Amygdala (tissue), 56 donors: ENCODE measurements around the gene OTOL1.

Experiments used
- DNase-seq, 56 donors: peaks; one replicate each; lab custom pipeline; 2025; lab: John Stamatoyannopoulos, UW

Gene OTOL1

DNA sequence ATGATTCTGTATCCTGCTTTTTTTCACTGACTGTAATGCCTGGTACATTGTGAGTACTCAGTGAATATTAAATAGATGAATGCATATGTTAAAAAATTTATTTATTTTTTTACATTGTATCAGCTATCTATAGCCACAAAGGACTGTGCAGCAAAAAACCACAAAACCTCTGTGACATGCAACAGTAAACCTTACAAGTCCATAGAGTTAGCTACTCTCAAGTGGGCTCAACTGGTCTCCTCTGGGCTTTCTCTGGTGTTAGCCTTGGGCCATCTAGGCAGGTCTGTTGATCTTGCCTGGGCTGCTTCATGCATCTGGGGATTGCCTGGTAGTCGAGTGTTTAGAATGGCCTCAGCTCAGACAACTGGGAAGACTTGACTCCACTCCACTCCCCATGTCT, 35.3 kb downstream of the OTOL1 start:
- DNase-seq = no peak

DNA sequence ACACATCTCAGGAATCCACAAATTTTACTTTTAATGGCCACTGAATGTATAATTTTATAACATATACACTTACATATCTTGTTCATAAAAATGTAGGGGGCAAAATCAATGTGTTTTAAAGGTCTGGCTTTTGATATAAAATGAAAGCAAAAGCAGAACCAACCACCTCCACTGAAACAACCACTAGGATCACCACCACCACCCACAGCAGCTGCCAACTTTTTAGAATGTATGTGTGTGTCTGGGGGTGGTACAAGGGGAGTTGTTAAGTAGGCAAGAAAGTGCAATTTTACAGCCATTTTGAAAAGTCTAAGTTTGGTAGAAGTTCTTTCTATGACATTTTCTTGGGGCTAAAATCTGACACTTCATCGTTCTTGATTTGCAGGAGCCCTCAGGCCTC, 44.0 kb downstream of the OTOL1 start:
- DNase-seq = no peak

GRCh38 chr3:161545824-161546223, 49.2 kb downstream of the OTOL1 start:
- DNase-seq = no peak

DNA sequence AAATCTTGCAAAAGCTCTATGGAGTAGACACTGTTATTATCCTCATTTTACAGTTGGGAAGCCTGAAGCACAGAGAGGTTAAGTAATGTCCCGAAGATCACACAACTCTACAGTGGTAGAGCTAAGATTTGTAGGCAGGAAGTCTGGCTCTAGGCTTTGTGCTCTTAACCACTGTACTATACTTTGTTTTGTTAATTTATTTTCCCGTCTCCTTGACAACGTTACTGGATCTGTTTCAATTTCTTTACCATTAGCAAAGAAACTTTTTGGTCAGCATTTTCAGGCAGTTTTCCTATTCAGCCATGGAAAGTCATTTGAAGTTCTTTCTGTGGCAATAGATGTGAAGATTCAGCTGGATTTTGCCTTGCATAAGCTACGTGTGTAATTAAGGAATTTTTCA, 51.7 kb downstream of the OTOL1 start:
- DNase-seq = no peak

- DNase-seq = no peak
Observed at GRCh38 chr3:161549261-161549660, 52.7 kb downstream of the OTOL1 start.

GRCh38 chr3:161550491-161551195, 54.0 kb downstream of the OTOL1 start:
- no peak for DNase-seq

DNA sequence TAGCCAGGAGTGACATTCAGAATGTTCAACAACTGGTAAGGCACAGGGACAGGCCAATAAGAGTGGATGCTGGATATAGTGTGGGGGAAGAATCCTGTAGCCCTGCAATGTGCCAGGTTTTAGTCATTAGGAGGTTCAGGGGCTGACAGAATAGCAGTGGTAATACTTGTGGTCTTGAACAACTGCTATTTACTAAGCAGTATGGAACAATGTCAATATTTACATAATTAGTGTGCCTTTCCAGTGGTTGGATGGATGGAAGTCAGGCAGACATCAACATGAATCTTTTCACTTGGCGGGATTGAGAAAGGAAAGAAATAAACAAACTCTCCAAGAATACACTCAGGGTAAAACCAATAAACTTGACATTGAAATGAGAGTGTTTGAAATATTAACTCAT, 55.1 kb downstream of the OTOL1 start:
- no peak for DNase-seq

GRCh38 chr3:161552984-161553560, 56.5 kb downstream of the OTOL1 start:
- no peak for DNase-seq
